Endodermal cell (in vitro differentiated cells): Measurements from ENCODE around the gene RASSF7. TPM values are rescaled to one million over a fixed set of nuclear protein-coding genes. Genes with fewer than 3 reads are reported as not detected.

Experiments
- DNase-seq: peaks from one replicate; pipeline ENCODE4 v3.0.0-alpha.2; 2017
- H3K27ac ChIP-seq: 2 replicates; pipeline ENCODE4 v1.5.1; 2013; ENCODE audit warnings: mild to moderate bottlenecking, low read depth, low read length, moderate library complexity
- H3K27me3 ChIP-seq: 2 replicates; pipeline ENCODE4 v1.6.1; 2013; ENCODE audit warnings: mild to moderate bottlenecking, low read length, moderate library complexity; ENCODE audit not compliant: insufficient read depth, control insufficient read depth, poor library complexity, severe bottlenecking
- H3K36me3 ChIP-seq: 2 replicates; pipeline ENCODE4 v1.7.0; 2013; ENCODE audit warnings: mild to moderate bottlenecking, low read length, moderate library complexity; ENCODE audit not compliant: control insufficient read depth, insufficient read depth
- H3K4me1 ChIP-seq: one replicate; pipeline ENCODE4 v1.7.0; 2013; ENCODE audit warnings: low read length; ENCODE audit not compliant: control insufficient read depth, insufficient read depth
- H3K4me3 ChIP-seq: 2 replicates; pipeline ENCODE4 v1.5.1; 2013; ENCODE audit warnings: mild to moderate bottlenecking, low read length, moderate library complexity
- H3K9ac ChIP-seq: 2 replicates; pipeline ENCODE4 v1.6.1; 2013; ENCODE audit warnings: mild to moderate bottlenecking, low read length, moderate library complexity; ENCODE audit not compliant: poor library complexity, severe bottlenecking; ENCODE audit errors: extremely low read depth
- H3K9me3 ChIP-seq: 2 replicates; pipeline ENCODE4 v1.6.1; 2013; ENCODE audit warnings: mild to moderate bottlenecking, low read length, moderate library complexity; ENCODE audit not compliant: control insufficient read depth
- H3K27ac Mint-ChIP-seq: 2 replicates; pipeline ENCODE4 v1.8.0; 2020; ENCODE audit warnings: mixed read lengths
- H3K27me3 Mint-ChIP-seq: 2 replicates; pipeline ENCODE4 v1.8.0; 2021; ENCODE audit warnings: mild to moderate bottlenecking, mixed read lengths; ENCODE audit not compliant: insufficient read depth
- H3K36me3 Mint-ChIP-seq: 2 replicates; pipeline ENCODE4 v1.8.0; 2020; ENCODE audit warnings: low read depth, mixed read lengths
- H3K4me1 Mint-ChIP-seq: 2 replicates; pipeline ENCODE4 v1.8.0; 2020; ENCODE audit warnings: mixed read lengths
- H3K4me3 Mint-ChIP-seq: 2 replicates; pipeline ENCODE4 v1.8.0; 2020; ENCODE audit warnings: mild to moderate bottlenecking, moderate library complexity, mixed read lengths
- H3K9me3 Mint-ChIP-seq: 2 replicates; pipeline ENCODE4 v1.8.0; 2020; ENCODE audit warnings: mild to moderate bottlenecking, mixed read lengths
- CTCF ChIP-seq: fragments of 200-600 bp; sonication (generic); conservative IDR thresholded peaks from 2 replicates; pipeline ENCODE4 v1.5.0; 2021; ENCODE audit warnings: antibody characterized with exemption, mild to moderate bottlenecking
- WGBS, 2 experiments: methylation state at CpG; one replicate each; pipeline versions ENCODE4 v1.1.5 to v1.1.7; 2013; ENCODE audit warnings: missing lambda C conversion rate in 2 of 2, mixed read lengths in 1 of 2; ENCODE audit not compliant: insufficient coverage in 1 of 2, insufficient read length in 1 of 2; 5-methylcytosine and 5-hydroxymethylcytosine counted together
- total RNA-seq, 2 donors: library from RNA; stranded (reverse); fragmentation: NEBNext Ultra II Directional in 1 of 2; extraction: Animal tissue kit (Norgen Biotek cat#: 25700) in 1 of 2; gene quantifications; 2 replicates in 1 of 2; 3 replicates in 1 of 2; pipeline ENCODE4 v1.2.1, GENCODE V29; 2021

Gene RASSF7
- total RNA-seq, 2 donors from 2014 or later, result 34.2 to 36.3 TPM

GRCh38 chr11:581342-581741, 20.6 kb downstream of the RASSF7 start:
- Histone ChIP-seq H3K27me3 (no peaks in the 10 kb centered on the region), H3K9me3 (no peaks in the 10 kb centered on the region), H3K4me1 (peaks cover 16% of the 10 kb centered on the region), H3K4me3 (no peak overlapping the region), H3K9ac (no peak overlapping the region), H3K36me3 (peaks cover 30% of the 10 kb centered on the region), H3K27ac (no peak overlapping the region)
- Mint-ChIP-seq H3K4me3 (no peak overlapping the region), H3K36me3 (peaks cover 25% of the 10 kb centered on the region), H3K27me3 (no peaks in the 10 kb centered on the region), H3K4me1 (peaks cover 20% of the 10 kb centered on the region), H3K9me3 (no peaks in the 10 kb centered on the region), H3K27ac (no peak overlapping the region)
- no peak for DNase-seq
- TF ChIP-seq CTCF, result no peak
- 93 to 97% methylated on average over 13 to 14 of the region's 14 CpGs for WGBS, 2 experiments

DNA sequence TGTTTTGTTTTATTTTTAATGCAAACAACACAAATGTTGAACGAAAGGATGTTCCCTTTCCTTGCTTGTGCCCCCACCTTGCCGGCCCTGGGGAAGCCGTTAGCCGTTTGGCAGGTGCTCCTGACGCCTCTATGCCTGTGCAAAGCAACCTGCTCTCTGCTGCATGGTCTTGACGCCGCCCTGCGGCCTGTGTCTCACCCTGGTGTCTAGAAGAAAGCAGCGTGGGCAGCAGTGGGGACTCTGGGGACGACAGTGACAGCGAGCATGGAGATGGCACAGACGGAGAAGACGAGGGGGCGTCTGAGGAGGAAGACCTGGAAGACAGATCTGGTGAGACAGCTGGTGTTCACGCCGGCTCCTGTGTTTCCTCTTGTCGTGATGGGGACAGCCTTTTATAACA, 21.0 kb downstream of the RASSF7 start:
- H3K27me3 ChIP-seq, result no peaks in the 10 kb centered on the region
- peaks cover 33% of the 10 kb centered on the region for H3K36me3 ChIP-seq
- no peaks in the 10 kb centered on the region for H3K27me3 Mint-ChIP-seq
- no peaks in the 10 kb centered on the region for H3K9me3 Mint-ChIP-seq
- no peaks in the 10 kb centered on the region for H3K9me3 ChIP-seq
- no peak overlapping the region for H3K27ac ChIP-seq
- no peak overlapping the region for H3K9ac ChIP-seq
- TF ChIP-seq CTCF, result no peak
- H3K4me1 Mint-ChIP-seq, result peaks cover 20% of the 10 kb centered on the region
- H3K27ac Mint-ChIP-seq, result peak overlapping the region; percentile 81
- H3K36me3 Mint-ChIP-seq, result peaks cover 28% of the 10 kb centered on the region
- WGBS, 2 experiments, result 95 to 96% methylated on average over 16 to 17 of the region's 17 CpGs
- H3K4me1 ChIP-seq, result peaks cover 16% of the 10 kb centered on the region
- DNase-seq, result no peak
- H3K4me3 ChIP-seq, result no peak overlapping the region
- H3K4me3 Mint-ChIP-seq, result no peak overlapping the region

- H3K4me3 Mint-ChIP-seq, result no peak overlapping the region
- DNase-seq, result no peak
- WGBS, 2 experiments, result 95% methylated on average over 4 to 8 of the region's 10 CpGs
- Histone ChIP-seq H3K9me3 (no peaks in the 10 kb centered on the region), H3K4me3 (no peak overlapping the region), H3K27ac (no peak overlapping the region), H3K36me3 (peaks cover 54% of the 10 kb centered on the region), H3K9ac (no peak overlapping the region), H3K4me1 (peaks cover under 1% of the 10 kb centered on the region), H3K27me3 (no peaks in the 10 kb centered on the region)
- H3K36me3 Mint-ChIP-seq, result peaks cover 49% of the 10 kb centered on the region
- H3K27me3 Mint-ChIP-seq, result no peaks in the 10 kb centered on the region
- no peaks in the 10 kb centered on the region for H3K9me3 Mint-ChIP-seq
- H3K27ac Mint-ChIP-seq, result no peak overlapping the region
- H3K4me1 Mint-ChIP-seq, result peaks cover 2% of the 10 kb centered on the region
- no peak for TF ChIP-seq CTCF
Observed at GRCh38 chr11:584287-584686, 23.5 kb downstream of the RASSF7 start.
